SK-N-SH treated with all-trans-retinoic acid at 6 μM for 48 hours (cell line): ENCODE data around the gene PLEKHA3.

Experiments
- ARNTL ChIP-seq: fragments of 450-650 bp; formaldehyde crosslinking; IDR thresholded peaks from 2 replicates; pipeline ENCODE4 v1.5.0; 2020; ENCODE audit warnings: low read depth, mild to moderate bottlenecking, moderate library complexity, borderline replicate concordance
- CREB5 ChIP-seq: fragments of 250-450 bp; sonication (Bioruptor Pico); IDR thresholded peaks from 2 replicates; pipeline ENCODE4 v1.5.1; 2020; ENCODE audit warnings: low read depth, mild to moderate bottlenecking, moderate library complexity
- PATZ1 ChIP-seq: fragments of 250-450 bp; sonication (Bioruptor Pico); IDR thresholded peaks from 2 replicates; pipeline ENCODE4 v1.8.0; 2020; ENCODE audit warnings: mild to moderate bottlenecking, moderate library complexity, borderline replicate concordance
- POU6F1 ChIP-seq: fragments of 250-450 bp; sonication (Bioruptor Pico); IDR thresholded peaks from 2 replicates; pipeline ENCODE4 v1.8.0; 2021; ENCODE audit warnings: low read depth, mild to moderate bottlenecking, moderate library complexity, borderline replicate concordance
- PPARA ChIP-seq: fragments of 250-450 bp; sonication (Bioruptor Pico); IDR thresholded peaks from 2 replicates; pipeline ENCODE4 v1.5.0; 2020; ENCODE audit warnings: mild to moderate bottlenecking, borderline replicate concordance
- RARB ChIP-seq: fragments of 250-450 bp; sonication (Bioruptor Pico); IDR thresholded peaks from 2 replicates; pipeline ENCODE4 v1.8.0; 2021; ENCODE audit warnings: mild to moderate bottlenecking, moderate library complexity
- TOX ChIP-seq: fragments of 250-450 bp; sonication (Bioruptor Pico); IDR thresholded peaks from 2 replicates; pipeline ENCODE4 v1.8.0; 2021; ENCODE audit warnings: mild to moderate bottlenecking, moderate library complexity, borderline replicate concordance
- TSHZ2 ChIP-seq: fragments of 250-450 bp; sonication (Bioruptor Pico); IDR thresholded peaks from 2 replicates; pipeline ENCODE4 v1.5.0; 2020; ENCODE audit warnings: mild to moderate bottlenecking, moderate library complexity

GRCh38 chr2:178502751-178503150 is 22.5 kb downstream of the PLEKHA3 start:
- TF ChIP-seq TSHZ2 (CRISPR knock-in tag) (no peak), RARB (no peak), TOX (CRISPR knock-in tag) (no peak), CREB5 (CRISPR knock-in tag) (no peak), ARNTL (CRISPR knock-in tag) (no peak), POU6F1 (CRISPR knock-in tag) (no peak), PATZ1 (CRISPR knock-in tag) (no peak), PPARA (CRISPR knock-in tag) (no peak)
